Loucy (cell line): ENCODE measurements around the gene TNK1.

Source experiments
- H2AFZ ChIP-seq: fragments of 200-600 bp; sonication (generic); 2 replicates; pipeline ENCODE4 v1.6.0; 2016; ENCODE audit warnings: antibody characterized with exemption, mild to moderate bottlenecking, low read length, moderate library complexity
- H3F3A ChIP-seq: fragments of 200-600 bp; 2 replicates; pipeline ENCODE4 v1.6.0; 2016; ENCODE audit warnings: antibody characterized with exemption, low read depth, mild to moderate bottlenecking
- H3K27me3 ChIP-seq: fragments of 200-600 bp; sonication (generic); 2 replicates; pipeline ENCODE4 v1.6.1; 2014; ENCODE audit warnings: low read length, mild to moderate bottlenecking; ENCODE audit not compliant: insufficient read depth, poor library complexity, severe bottlenecking
- H3K36me3 ChIP-seq: fragments of 200-600 bp; sonication (generic); 2 replicates; pipeline ENCODE4 v1.6.1; 2016; ENCODE audit warnings: low read length; ENCODE audit not compliant: insufficient read depth
- H3K4me1 ChIP-seq: fragments of 200-600 bp; sonication (generic); 2 replicates; pipeline ENCODE4 v1.5.1; 2014; ENCODE audit warnings: low read length, mild to moderate bottlenecking; ENCODE audit not compliant: insufficient read depth, poor library complexity, severe bottlenecking
- H3K4me2 ChIP-seq: fragments of 200-600 bp; sonication (generic); 2 replicates; pipeline ENCODE4 v1.6.0; 2014; ENCODE audit warnings: antibody characterized with exemption, low read length, low read depth, mild to moderate bottlenecking; ENCODE audit not compliant: poor library complexity, severe bottlenecking
- H3K4me3 ChIP-seq: fragments of 200-600 bp; sonication (generic); 2 replicates; pipeline ENCODE4 v1.5.1; 2014; ENCODE audit warnings: low read length, mild to moderate bottlenecking, mixed read lengths; ENCODE audit not compliant: poor library complexity, severe bottlenecking
- H3K79me2 ChIP-seq: fragments of 200-600 bp; sonication (generic); 2 replicates; pipeline ENCODE4 v1.6.1; 2014; ENCODE audit warnings: low read length; ENCODE audit not compliant: insufficient read depth
- H3K9ac ChIP-seq: fragments of 200-600 bp; sonication (generic); 2 replicates; pipeline ENCODE4 v1.6.0; 2014; ENCODE audit warnings: mild to moderate bottlenecking, low read depth, low read length, moderate library complexity; ENCODE audit not compliant: poor library complexity, severe bottlenecking
- H3K9me2 ChIP-seq: fragments of 200-600 bp; sonication (generic); replicated peaks from 2 replicates; pipeline ENCODE4 v1.6.1; 2016; ENCODE audit warnings: low read depth, low read length, mixed read lengths
- H3K9me3 ChIP-seq: fragments of 200-600 bp; sonication (generic); 2 replicates; pipeline ENCODE4 v1.6.1; 2014; ENCODE audit warnings: mild to moderate bottlenecking, antibody characterized with exemption, low read length, low read depth; ENCODE audit not compliant: insufficient read depth
- H4K20me1 ChIP-seq: fragments of 200-600 bp; sonication (generic); 2 replicates; pipeline ENCODE4 v1.6.0; 2014; ENCODE audit warnings: antibody characterized with exemption, low read length, mild to moderate bottlenecking; ENCODE audit not compliant: insufficient read depth, poor library complexity, severe bottlenecking
- CTCF ChIP-seq: fragments of 200-600 bp; sonication (generic); conservative IDR thresholded peaks from 2 replicates; pipeline ENCODE4 v1.5.1; 2014; ENCODE audit warnings: mild to moderate bottlenecking, antibody characterized with exemption, low read length
- EZH2phosphoT487 ChIP-seq: fragments of 200-600 bp; IDR thresholded peaks from 2 replicates; pipeline ENCODE4 v1.6.1; 2018; ENCODE audit warnings: antibody characterized with exemption, mild to moderate bottlenecking, moderate library complexity, borderline replicate concordance

Gene TNK1

GRCh38 chr17:7403043-7403726, 22.3 kb downstream of the TNK1 start:
- Histone ChIP-seq H3K9me2 (no peaks in the 10 kb centered on the region), H3K36me3 (no peaks in the 10 kb centered on the region), H3K4me3 (peak overlapping the region; percentile 76), H3K4me2 (peak overlapping the region; percentile 86), H3K79me2 (peaks cover 6% of the 10 kb centered on the region), H3K9me3 (no peaks in the 10 kb centered on the region), H3K27me3 (no peaks in the 10 kb centered on the region), H3K9ac (peak overlapping the region; percentile 80), H4K20me1 (peaks cover 3% of the 10 kb centered on the region), H3K4me1 (peaks cover 20% of the 10 kb centered on the region), H3F3A (no peaks in the 10 kb centered on the region), H2AFZ (peak overlapping the region; percentile 86)
- TF ChIP-seq EZH2phosphoT487: no peak
- no peak for TF ChIP-seq CTCF

- H3K79me2 ChIP-seq: peaks cover 6% of the 10 kb centered on the region
- no peaks in the 10 kb centered on the region for H3K36me3 ChIP-seq
- TF ChIP-seq EZH2phosphoT487: no peak
- TF ChIP-seq CTCF: no peak
- H3K4me1 ChIP-seq: peaks cover 20% of the 10 kb centered on the region
- peaks cover 3% of the 10 kb centered on the region for H4K20me1 ChIP-seq
- no peaks in the 10 kb centered on the region for H3F3A ChIP-seq
- H3K9me2 ChIP-seq: no peaks in the 10 kb centered on the region
- peak overlapping the region; percentile 76 for H3K4me3 ChIP-seq
- H3K27me3 ChIP-seq: no peaks in the 10 kb centered on the region
- peak overlapping the region; percentile 86 for H2AFZ ChIP-seq
- H3K9me3 ChIP-seq: no peaks in the 10 kb centered on the region
- H3K4me2 ChIP-seq: peak overlapping the region; percentile 86
- peak overlapping the region; percentile 80 for H3K9ac ChIP-seq
Measured at GRCh38 chr17:7403727-7403976, 22.8 kb downstream of the TNK1 start.

GRCh38 chr17:7403977-7404736, 23.3 kb downstream of the TNK1 start, which contains the start of gene TMEM256:
Gene TMEM256, minus strand, starts transcription at chr17:7404097. Its CDS starts 13 bp downstream, at chr17:7404084.
- H3F3A ChIP-seq: no peaks in the 10 kb centered on the region
- no peaks in the 10 kb centered on the region for H3K9me3 ChIP-seq
- no peaks in the 10 kb centered on the region for H3K9me2 ChIP-seq
- H2AFZ ChIP-seq: peak within 1 kb of the TSS; percentile 93
- no peaks in the 10 kb centered on the region for H3K36me3 ChIP-seq
- no peaks in the 10 kb centered on the region for H3K27me3 ChIP-seq
- peaks cover 6% of the 10 kb centered on the region for H3K79me2 ChIP-seq
- H3K4me1 ChIP-seq: peaks cover 20% of the 10 kb centered on the region
- H4K20me1 ChIP-seq: peaks cover 3% of the 10 kb centered on the region
- TF ChIP-seq EZH2phosphoT487 (no peak), CTCF (no peak)
- H3K9ac ChIP-seq: peak within 1 kb of the TSS; percentile 80
- H3K4me3 ChIP-seq: peak within 1 kb of the TSS; percentile 76
- peak within 1 kb of the TSS; percentile 86 for H3K4me2 ChIP-seq
